ENCODE measurements around the gene DENND1A.
"Not testable (repeated sequence)": the region's sequence is repeated elsewhere in the genome, so short reads cannot be mapped to it uniquely, and the experiment has no call there.

Gene DENND1A

GRCh38 chr9:123399803-123400378, 530.0 kb downstream of the DENND1A start:
- no peak for DNase-seq

- not testable (repeated sequence) for DNase-seq
Observed at GRCh38 chr9:123398938-123399337, 531.0 kb downstream of the DENND1A start.

DNA sequence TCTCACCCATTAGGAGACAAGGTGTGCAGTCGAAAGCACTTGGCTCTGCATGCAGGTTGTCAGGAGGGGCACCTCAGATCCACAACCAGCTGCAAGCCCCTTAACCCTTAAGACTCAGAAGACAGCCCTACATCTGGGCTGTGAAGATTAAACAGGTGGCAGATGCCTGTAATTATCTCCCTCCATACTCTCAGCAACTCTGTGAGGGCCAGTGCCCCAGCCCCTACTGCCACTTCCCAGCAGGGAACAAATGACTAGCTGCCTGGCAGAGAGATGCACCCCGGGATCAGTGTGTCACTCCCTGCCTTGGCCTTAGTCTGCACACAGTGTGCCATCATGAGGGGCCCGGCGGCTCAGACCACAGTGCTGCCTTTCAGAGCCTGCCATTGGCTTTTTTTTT, 532.0 kb downstream of the DENND1A start:
- DNase-seq: no peak

GRCh38 chr9:123395689-123396511, 534.0 kb downstream of the DENND1A start:
- DNase-seq: no peak

- peak; percentile 80 for DNase-seq
Observed at GRCh38 chr9:123395276-123395688, 534.6 kb downstream of the DENND1A start.

DNA sequence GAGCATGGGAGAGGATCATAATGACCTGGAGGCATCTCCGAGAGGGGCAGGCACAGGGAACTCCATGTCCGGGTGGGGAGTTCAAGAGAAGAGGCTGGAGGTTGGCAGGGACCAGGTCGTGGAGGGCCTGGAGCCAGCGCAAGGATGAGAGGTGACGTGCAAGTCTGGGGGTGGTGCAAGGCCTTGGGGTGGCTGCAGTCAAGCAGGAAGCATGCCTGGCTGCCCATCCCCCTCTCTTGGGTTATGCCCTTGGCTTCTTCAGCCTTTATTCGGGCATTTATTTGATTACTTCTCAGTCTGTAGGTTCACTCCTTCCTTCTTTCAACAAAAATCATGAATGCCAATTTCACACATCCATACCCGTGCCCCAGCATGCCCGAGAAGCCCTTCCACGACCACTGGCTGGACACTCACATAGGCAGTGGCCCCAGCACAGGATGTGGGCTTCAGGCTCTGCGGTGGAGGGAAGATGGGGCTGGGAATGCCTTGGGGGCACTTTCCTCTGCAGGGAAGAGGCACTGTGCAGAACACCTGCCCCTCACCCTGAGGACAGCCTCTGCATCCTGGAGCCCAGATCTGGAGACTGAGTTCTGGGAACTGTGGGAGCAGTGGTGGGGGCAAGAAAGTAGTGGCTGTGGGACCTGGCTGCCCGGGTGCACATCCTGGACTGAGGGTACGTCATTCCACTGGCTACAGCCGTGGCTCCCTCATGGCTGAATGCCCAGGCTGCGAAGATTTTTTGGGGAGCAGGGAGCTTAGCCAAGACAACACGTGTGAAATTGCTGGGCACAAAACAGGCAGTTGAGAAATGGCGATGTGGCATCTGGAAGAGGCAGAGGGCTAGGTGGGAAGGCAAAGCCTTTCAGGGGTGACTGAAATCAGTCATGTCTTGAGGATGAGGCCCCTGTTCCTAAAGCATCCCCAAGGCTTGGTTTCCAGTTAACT, 535.4 kb downstream of the DENND1A start:
- DNase-seq: no peak

DNA sequence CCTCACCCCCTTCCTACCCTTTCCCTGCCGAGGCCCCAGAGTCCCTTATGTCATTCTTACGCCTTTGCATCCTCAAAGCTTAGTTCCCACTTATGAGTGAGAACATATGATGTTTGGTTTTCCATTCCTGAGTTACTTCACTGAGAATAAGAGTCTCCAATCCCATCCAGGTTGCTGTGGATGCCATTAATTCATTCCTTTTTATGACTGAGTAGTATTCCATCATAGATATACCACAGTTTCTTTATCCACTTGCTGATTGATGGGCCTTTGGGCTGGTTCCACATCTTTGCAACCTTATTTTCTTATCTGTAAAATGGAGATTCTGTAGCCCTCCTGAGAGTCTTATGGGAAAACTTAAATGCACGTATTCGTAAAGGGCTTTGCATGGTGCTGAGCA, 537.1 kb downstream of the DENND1A start:
- DNase-seq: no peak

- DNase-seq: no peak
Observed at GRCh38 chr9:123391946-123392345, 538.0 kb downstream of the DENND1A start.

GRCh38 chr9:123391233-123391632, 538.7 kb downstream of the DENND1A start:
- no peak for DNase-seq

DNA sequence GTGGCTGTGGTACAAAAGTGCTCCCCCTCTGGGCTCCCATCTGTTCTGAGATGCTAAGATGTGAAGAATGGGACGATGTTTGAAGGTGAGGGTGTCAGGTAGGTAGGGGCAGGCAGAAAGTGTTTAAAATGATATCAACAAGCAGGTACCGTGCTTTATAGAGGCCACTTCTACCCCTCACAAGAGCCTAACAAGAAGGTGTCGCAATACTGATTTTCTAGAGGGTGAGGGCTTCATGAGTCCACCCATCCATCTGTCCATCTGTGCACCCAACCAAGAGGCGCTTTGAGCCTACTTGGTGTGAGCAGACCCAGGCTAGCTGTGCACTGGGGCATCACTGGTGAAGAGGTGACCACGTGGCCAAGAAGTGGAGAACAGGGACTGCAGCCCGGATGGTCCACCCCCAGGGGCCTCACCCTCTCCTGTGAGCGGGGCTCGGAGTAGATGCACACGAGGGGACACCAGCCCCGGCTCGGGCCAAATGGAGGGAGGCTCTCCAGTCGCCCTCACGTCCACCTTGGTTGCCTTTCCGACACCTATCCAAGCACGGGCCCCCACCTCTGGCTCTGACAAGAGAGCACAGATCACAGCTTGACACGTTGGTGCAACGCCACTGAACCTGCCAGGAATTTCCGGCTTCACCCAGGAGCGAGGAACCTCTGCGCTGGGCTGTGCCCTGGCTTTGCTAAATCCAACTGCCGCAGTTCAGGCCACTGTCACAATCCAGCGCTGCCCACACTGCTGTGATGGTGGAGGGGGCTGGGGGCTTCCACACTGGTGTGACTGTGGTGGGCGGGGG, 539.4 kb downstream of the DENND1A start:
- DNase-seq: no peak

DNA sequence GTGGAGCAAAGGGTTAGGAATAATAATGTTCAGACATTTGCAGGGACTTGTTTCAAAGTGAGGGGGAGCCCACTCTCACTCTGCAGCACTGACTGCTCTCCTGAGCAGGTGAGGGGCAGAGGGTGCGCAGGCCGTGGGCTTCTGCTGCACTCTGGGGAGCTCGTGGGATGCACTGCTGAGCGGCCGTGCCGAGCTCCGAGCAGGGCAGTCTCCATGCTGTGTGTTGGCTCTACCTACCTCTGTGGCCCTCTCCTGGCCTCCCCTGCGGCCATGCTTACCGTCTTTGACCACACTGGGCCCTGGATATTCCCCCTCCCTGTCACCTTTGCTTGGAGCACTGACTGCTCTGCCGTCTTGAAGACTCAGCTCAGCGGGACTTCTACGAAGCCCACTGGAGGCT, 540.2 kb downstream of the DENND1A start:
- no peak for DNase-seq

GRCh38 chr9:123389070-123389469, 540.9 kb downstream of the DENND1A start:
- DNase-seq: no peak

DNA sequence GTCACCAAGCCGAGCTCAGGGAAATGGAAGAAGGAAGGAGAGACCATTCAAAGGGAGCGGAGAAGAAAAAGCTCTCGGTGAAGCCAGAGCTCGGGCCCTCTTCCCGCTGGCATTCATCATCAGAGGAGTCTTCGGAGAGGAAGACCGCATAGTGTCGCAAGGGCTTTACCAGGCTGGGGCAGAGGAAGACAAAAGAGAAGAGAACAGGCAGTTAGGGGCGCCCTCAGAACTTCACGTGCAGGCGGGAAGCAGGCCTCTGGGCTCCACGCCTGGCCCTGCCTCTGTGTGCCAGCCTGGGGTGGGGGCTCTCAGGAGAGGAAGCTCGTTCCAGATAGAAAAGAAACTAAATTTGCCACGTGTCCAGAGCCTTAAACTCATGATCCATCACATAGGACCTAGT, 542.2 kb downstream of the DENND1A start:
- no peak for DNase-seq

DNA sequence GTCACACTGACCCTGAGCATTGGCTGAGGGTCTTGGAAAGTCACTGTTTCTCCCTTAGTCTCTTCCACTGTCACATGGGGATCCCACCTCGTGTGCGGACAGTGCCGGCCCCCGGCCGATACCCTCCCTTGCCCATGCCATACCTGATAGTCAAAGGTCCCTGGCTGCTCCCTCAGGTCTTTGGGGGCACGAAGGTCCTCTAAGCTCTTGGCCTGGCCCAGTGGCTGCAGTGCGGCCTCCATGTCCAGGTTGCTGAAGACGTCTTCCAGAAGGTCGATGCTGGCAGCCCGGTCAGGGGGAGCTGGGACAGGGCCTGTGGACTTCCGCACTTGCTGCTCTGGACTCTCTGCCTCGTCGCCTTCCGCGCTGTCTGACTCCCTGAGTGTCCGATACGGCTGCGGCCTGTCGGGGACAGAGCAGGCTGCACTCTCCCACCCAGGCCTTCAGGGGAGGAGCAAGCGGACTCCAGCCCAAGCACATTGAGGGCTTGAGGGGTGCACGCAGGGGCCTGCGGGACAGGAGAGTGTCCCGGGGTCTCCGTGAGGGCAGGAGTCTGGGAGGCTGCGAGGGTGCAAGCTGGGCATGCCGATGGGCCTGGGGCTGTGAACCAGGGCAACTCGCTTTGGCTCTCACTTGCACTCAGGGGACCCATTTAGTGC, 546.3 kb downstream of the DENND1A start:
- no peak for DNase-seq

DNA sequence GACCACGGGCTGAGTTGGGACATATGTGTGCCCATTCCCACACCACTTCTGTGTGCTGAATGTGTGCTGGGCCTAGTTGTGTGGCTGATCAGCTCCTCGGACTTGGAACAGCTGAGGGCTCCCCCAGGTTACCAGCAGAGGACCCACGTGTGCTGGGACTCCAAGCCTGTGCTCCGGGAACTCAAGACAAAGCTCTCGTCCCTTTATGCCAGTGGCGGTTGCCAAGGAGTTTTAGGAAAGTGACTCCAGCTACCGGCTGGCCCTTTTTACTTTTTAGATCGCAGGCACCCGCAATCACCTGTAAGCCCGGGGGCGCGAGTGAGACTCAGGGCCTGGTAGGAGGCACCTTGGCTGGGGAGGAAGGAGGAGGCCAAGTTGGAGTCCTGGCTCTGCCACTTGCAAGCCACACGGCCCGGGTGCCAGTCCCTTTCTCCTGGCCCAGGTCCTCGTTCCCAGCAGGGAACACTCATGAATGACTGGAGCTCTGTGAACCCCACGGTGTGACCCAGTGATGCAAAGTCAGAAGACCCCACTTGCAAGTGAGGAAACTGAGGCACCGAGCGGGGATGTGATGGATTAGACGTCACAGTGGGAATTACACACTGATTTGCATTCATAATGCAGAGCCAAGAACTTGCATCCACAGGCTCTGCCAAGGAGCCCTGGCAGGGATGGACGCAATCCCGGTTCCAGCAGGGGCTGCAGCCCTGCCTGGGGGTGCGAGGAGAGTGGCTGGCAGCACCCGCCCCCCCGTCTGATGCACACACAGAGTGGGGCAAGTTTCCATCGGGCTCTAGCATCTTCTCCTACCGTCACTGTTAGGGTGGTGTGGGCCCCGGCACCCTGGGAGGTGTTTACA, 547.0 kb downstream of the DENND1A start:
- DNase-seq: no peak

DNA sequence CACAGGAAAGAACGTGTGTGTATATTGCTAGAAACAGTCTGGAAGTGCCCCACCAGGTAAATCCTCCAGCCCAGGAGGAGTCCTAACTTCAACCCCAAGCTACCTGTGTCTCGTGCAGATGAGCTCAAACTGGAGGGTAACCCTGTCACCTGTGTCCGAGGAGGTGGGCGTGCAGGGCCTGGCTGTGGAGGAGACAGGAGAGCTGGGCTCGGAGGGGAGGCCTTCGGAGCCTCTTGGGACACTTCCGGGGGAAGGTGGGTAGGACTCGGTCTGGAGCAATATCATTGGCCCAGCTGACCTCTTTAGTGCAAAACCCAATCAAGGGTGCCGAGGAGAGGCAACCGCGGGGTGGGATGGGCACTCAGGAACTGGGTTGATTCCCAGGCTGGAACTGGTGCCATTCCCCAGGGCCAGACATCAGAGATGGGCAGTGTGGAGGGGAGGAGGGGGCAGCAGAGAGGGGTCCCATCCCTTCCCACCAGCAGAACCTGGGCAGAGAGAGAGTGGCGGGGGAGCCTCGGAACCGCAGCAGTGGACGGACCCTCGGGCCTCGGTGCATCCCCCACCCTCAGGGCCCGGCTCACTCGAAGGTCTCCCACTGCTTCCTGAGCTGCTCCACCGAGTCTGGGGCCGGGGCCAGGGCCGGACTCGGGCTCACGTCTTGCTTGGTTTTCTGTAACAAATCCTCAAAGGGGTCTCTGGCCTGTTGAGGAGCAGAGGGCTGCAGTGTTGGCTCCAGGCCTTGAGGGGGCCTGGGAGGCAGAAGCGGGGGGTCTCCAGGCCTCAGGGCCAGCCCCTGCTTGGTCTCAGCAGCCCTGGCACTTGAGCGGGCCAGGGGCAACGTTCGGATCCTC, 548.8 kb downstream of the DENND1A start:
- no peak for DNase-seq

- no peak for DNase-seq
Observed at GRCh38 chr9:123378956-123379660, 550.8 kb downstream of the DENND1A start.

DNA sequence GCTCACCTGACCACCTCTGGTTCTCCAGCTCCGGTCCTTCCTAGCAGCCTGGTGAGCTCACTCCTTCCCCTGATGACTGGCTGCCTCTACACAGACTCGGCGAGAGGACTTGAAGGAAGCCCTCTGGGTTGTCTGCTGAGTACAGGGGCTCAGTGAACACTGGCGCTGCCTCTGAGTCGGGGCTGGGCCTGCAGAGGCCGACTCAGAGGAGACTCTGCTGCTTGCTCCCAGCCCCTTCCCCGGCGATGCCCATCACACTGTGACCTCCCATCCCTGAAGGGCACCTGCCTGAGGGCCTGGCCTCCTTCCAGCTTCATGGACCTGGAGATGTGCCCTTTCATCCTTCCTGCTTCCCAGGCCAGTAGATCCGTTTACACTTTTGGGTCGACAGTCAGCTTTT, 551.9 kb downstream of the DENND1A start:
- DNase-seq: no peak

DNA sequence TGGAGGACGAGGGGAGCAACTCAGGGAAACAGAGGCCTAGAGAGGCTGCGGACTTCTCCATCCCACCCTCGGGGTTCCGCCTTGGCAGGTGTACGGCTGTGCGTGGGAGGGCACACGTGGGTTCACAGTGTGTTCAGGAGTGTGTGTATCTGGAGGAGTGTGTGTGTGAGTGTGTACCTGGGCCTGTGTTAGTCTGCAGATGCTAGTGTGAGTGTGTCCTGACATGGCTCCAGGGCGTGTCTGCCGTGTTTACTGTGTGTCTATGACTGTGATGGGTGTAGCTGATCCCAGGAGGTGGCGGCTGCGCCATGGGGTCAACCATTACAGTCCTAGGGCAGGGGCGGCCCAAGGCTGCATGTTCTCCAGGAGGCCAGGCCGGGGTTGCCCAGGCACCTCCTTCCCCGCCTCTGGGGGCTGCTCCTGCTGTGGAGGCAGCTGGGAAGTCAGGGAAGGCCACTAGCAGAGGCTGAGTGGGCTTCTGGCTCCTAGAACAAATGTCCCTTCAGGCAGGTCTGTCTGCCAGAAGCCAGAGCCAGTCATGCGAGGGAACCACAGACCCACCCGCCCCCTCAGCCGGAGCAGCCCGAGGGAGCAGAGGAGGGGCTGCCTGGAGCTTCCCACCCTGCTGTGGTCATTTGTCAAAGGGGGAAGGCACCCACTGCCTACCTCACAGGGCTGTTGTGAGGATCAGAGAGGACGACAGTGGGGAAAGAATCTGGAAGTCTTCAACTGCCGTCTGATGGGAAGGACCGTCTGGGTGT, 552.5 kb downstream of the DENND1A start:
- no peak for DNase-seq
